Natural killer cell (primary cell): ENCODE measurements around the gene CEP70. TPM values are rescaled to one million over a fixed set of nuclear protein-coding genes. Genes with fewer than 3 reads are reported as not detected.

Experiments used
- ATAC-seq, 3 donors: fragments of 150-1000 bp in 2 of 3; fragments of 200-7000 bp in 1 of 3; cut with Tn5 transposase; 1 replicate in 1 of 3; 2 replicates in 2 of 3; pipeline ENCODE4 v1.10.0; 2021; ENCODE audit warnings: mild to moderate bottlenecking in 2 of 3, moderate library complexity in 2 of 3
- DNase-seq, 2 donors: peaks; one replicate each; pipeline versions ENCODE4 v3.0.0 to v3.0.0-alpha.2; 2013 to 2021; ENCODE audit warnings: mixed read lengths in 1 of 2
- H3K27ac ChIP-seq: one replicate; pipeline ENCODE4 v1.5.1; 2013; ENCODE audit warnings: mild to moderate bottlenecking, low read length
- H3K27me3 ChIP-seq: one replicate; pipeline ENCODE4 v1.6.1; 2013; ENCODE audit warnings: low read length; ENCODE audit not compliant: control insufficient read depth, insufficient read depth
- H3K36me3 ChIP-seq: one replicate; pipeline ENCODE4 v1.6.1; 2013; ENCODE audit warnings: low read length; ENCODE audit not compliant: control insufficient read depth, insufficient read depth
- H3K4me1 ChIP-seq: one replicate; pipeline ENCODE4 v1.6.1; 2013; ENCODE audit warnings: low read length; ENCODE audit not compliant: control insufficient read depth, insufficient read depth
- H3K4me3 ChIP-seq: one replicate; pipeline ENCODE4 v1.5.1; 2013; ENCODE audit warnings: low read length
- H3K9me3 ChIP-seq: one replicate; pipeline ENCODE4 v1.6.1; 2013; ENCODE audit warnings: low read length; ENCODE audit not compliant: control insufficient read depth, insufficient read depth
- H3K27ac Mint-ChIP-seq, 2 donors: one replicate each; pipeline ENCODE4 v1.8.0; 2022; ENCODE audit warnings: mild to moderate bottlenecking in 2 of 2, mixed read lengths in 2 of 2, moderate library complexity in 1 of 2
- H3K27me3 Mint-ChIP-seq, 2 donors: one replicate each; pipeline ENCODE4 v1.8.0; 2022; ENCODE audit warnings: low read depth in 2 of 2, mixed read lengths in 2 of 2
- H3K36me3 Mint-ChIP-seq: one replicate; pipeline ENCODE4 v1.8.0; 2022; ENCODE audit warnings: mixed read lengths
- H3K4me1 Mint-ChIP-seq, 2 donors: one replicate each; pipeline ENCODE4 v1.8.0; 2022; ENCODE audit warnings: mixed read lengths in 2 of 2
- H3K4me3 Mint-ChIP-seq: one replicate; pipeline ENCODE4 v1.8.0; 2022; ENCODE audit warnings: mild to moderate bottlenecking, moderate library complexity, mixed read lengths
- H3K9me3 Mint-ChIP-seq, 2 donors: one replicate each; pipeline ENCODE4 v1.8.0; 2022; ENCODE audit warnings: mixed read lengths in 2 of 2
- CTCF ChIP-seq: fragments of 200-600 bp; IDR thresholded peaks from one replicate; pipeline ENCODE4 v1.8.0; 2022; ENCODE audit warnings: antibody characterized with exemption
- WGBS: methylation state at CpG from one replicate; pipeline ENCODE4 v1.1.7; 2013; ENCODE audit warnings: missing lambda C conversion rate; ENCODE audit not compliant: insufficient coverage; 5-methylcytosine and 5-hydroxymethylcytosine counted together
- intact Hi-C: fragments of 100-400 bp; cut with micrococcal nuclease; formaldehyde crosslinking; loops from one replicate; pipeline ENCODE4 v1.14.2; 2022
- total RNA-seq, 4 donors: library from RNA; stranded (reverse); fragments of 120-200 nt in 1 of 4; gene quantifications; one replicate each; pipeline versions ENCODE4 v1.2.3 to v1.2.4, GENCODE V29; 2013 to 2022

Gene CEP70
- total RNA-seq, 3 donors from 2014 or later (not counting 1 experiment from before 2014, with no cell fraction given) = 17.0 to 23.9 (median 22.7) TPM

- intact Hi-C loops = no loop called here
- Mint-ChIP-seq H3K4me1 (no peaks in the 10 kb centered on the region), H3K36me3 (no peaks in the 10 kb centered on the region), H3K9me3 (no peaks in the 10 kb centered on the region), H3K4me3 (no peak overlapping the region), H3K27me3 (no peaks in the 10 kb centered on the region), H3K27ac (no peak overlapping the region)
- H3K36me3 ChIP-seq = no peaks in the 10 kb centered on the region
- H3K27ac ChIP-seq = no peak overlapping the region
- TF ChIP-seq CTCF = no peak
- DNase-seq = no peak
- no peaks in the 10 kb centered on the region for H3K9me3 ChIP-seq
- H3K4me3 ChIP-seq = no peak overlapping the region
- no peaks in the 10 kb centered on the region for H3K27me3 ChIP-seq
- H3K4me1 ChIP-seq = no peaks in the 10 kb centered on the region
- no peak for ATAC-seq
These were observed 82.1 kb downstream of the CEP70 start for GRCh38 chr3:138511945-138512344.

GRCh38 chr3:138509586-138509985 is 84.5 kb downstream of the CEP70 start:
- no peaks in the 10 kb centered on the region for H3K36me3 ChIP-seq
- no peaks in the 10 kb centered on the region for H3K4me1 ChIP-seq
- ATAC-seq (no peak), DNase-seq (no peak)
- Mint-ChIP-seq H3K36me3 (no peaks in the 10 kb centered on the region), H3K9me3 (no peaks in the 10 kb centered on the region), H3K27ac (no peak overlapping the region), H3K4me3 (no peak overlapping the region), H3K27me3 (no peaks in the 10 kb centered on the region), H3K4me1 (no peaks in the 10 kb centered on the region)
- no peak overlapping the region for H3K4me3 ChIP-seq
- TF ChIP-seq CTCF = no peak
- intact Hi-C loops = no loop called here
- H3K27me3 ChIP-seq = no peaks in the 10 kb centered on the region
- 100% methylated on average over 2 of the region's 2 CpGs for WGBS
- no peak overlapping the region for H3K27ac ChIP-seq
- no peaks in the 10 kb centered on the region for H3K9me3 ChIP-seq

- WGBS = 77% methylated on average over 3 of the region's 3 CpGs
- H3K4me1 ChIP-seq = no peaks in the 10 kb centered on the region
- Mint-ChIP-seq H3K4me3 (no peak overlapping the region), H3K9me3 (no peaks in the 10 kb centered on the region), H3K27ac (no peak overlapping the region), H3K4me1 (no peaks in the 10 kb centered on the region), H3K36me3 (no peaks in the 10 kb centered on the region), H3K27me3 (no peaks in the 10 kb centered on the region)
- no peak for TF ChIP-seq CTCF
- no peaks in the 10 kb centered on the region for H3K9me3 ChIP-seq
- intact Hi-C loops = no loop called here
- H3K4me3 ChIP-seq = no peak overlapping the region
- H3K27ac ChIP-seq = no peak overlapping the region
- H3K36me3 ChIP-seq = no peaks in the 10 kb centered on the region
- no peaks in the 10 kb centered on the region for H3K27me3 ChIP-seq
- no peak for ATAC-seq
- DNase-seq = no peak
These were observed 86.5 kb downstream of the CEP70 start for GRCh38 chr3:138507524-138507923.

GRCh38 chr3:138498991-138499390 is 95.1 kb downstream of the CEP70 start:
- Mint-ChIP-seq H3K27me3 (no peaks in the 10 kb centered on the region), H3K27ac (no peak overlapping the region), H3K4me3 (no peak overlapping the region), H3K36me3 (peaks cover 3% of the 10 kb centered on the region), H3K4me1 (no peaks in the 10 kb centered on the region), H3K9me3 (no peaks in the 10 kb centered on the region)
- intact Hi-C loops = no loop called here
- no peak for TF ChIP-seq CTCF
- Histone ChIP-seq H3K27me3 (no peaks in the 10 kb centered on the region), H3K4me1 (no peaks in the 10 kb centered on the region), H3K36me3 (peaks cover 10% of the 10 kb centered on the region), H3K4me3 (no peak overlapping the region), H3K9me3 (no peaks in the 10 kb centered on the region), H3K27ac (no peak overlapping the region)
- no peak for DNase-seq
- ATAC-seq = no peak
